T-helper 2 cell treated with Interferon-gamma antibody and Interleukin-4, amounts not matched to agents 5 μg/mL and 100 μg/mL, for 36 hours (primary cell): ENCODE measurements around the gene ERCC6L2.

Experiments
- DNase-seq: peaks from one replicate; pipeline ENCODE4 v3.0.0; 2021; ENCODE audit warnings: low spot score
- H3K27ac Mint-ChIP-seq: one replicate; pipeline ENCODE4 v1.8.0; 2021; ENCODE audit warnings: mild to moderate bottlenecking, mixed read lengths
- H3K27me3 Mint-ChIP-seq: one replicate; pipeline ENCODE4 v1.8.0; 2021; ENCODE audit warnings: low read depth, mixed read lengths
- H3K36me3 Mint-ChIP-seq: one replicate; pipeline ENCODE4 v1.8.0; 2021; ENCODE audit warnings: low read depth, mixed read lengths
- H3K4me1 Mint-ChIP-seq: one replicate; pipeline ENCODE4 v1.8.0; 2021; ENCODE audit warnings: low read depth, mixed read lengths
- H3K4me3 Mint-ChIP-seq: one replicate; pipeline ENCODE4 v1.8.0; 2022; ENCODE audit warnings: mild to moderate bottlenecking, moderate library complexity, mixed read lengths
- H3K9me3 Mint-ChIP-seq: one replicate; pipeline ENCODE4 v1.8.0; 2021; ENCODE audit warnings: mixed read lengths

The ERCC6L2 gene

GRCh38 chr9:95989297-95989696 is 113.8 kb downstream of the ERCC6L2 start:
- no peak for DNase-seq
- H3K9me3 Mint-ChIP-seq = peaks cover 14% of the 10 kb centered on the region
- H3K27ac Mint-ChIP-seq = no peak overlapping the region
- H3K27me3 Mint-ChIP-seq = no peaks in the 10 kb centered on the region
- peaks cover 45% of the 10 kb centered on the region for H3K36me3 Mint-ChIP-seq
- H3K4me1 Mint-ChIP-seq = no peaks in the 10 kb centered on the region
- H3K4me3 Mint-ChIP-seq = no peak overlapping the region

- H3K9me3 Mint-ChIP-seq = peaks cover 14% of the 10 kb centered on the region
- no peak overlapping the region for H3K4me3 Mint-ChIP-seq
- H3K27me3 Mint-ChIP-seq = no peaks in the 10 kb centered on the region
- no peak overlapping the region for H3K27ac Mint-ChIP-seq
- H3K4me1 Mint-ChIP-seq = peaks cover 10% of the 10 kb centered on the region
- H3K36me3 Mint-ChIP-seq = peaks cover 38% of the 10 kb centered on the region
- DNase-seq = no peak
Measured at GRCh38 chr9:95991326-95991725, 115.8 kb downstream of the ERCC6L2 start.

- no peak for DNase-seq
- Mint-ChIP-seq H3K4me1 (peaks cover 10% of the 10 kb centered on the region), H3K4me3 (no peak overlapping the region), H3K9me3 (peaks cover 4% of the 10 kb centered on the region), H3K27ac (no peak overlapping the region), H3K27me3 (no peaks in the 10 kb centered on the region), H3K36me3 (peaks cover 32% of the 10 kb centered on the region)
Measured at GRCh38 chr9:95992536-95992935, 117.0 kb downstream of the ERCC6L2 start.

- H3K27me3 Mint-ChIP-seq = no peaks in the 10 kb centered on the region
- no peak overlapping the region for H3K27ac Mint-ChIP-seq
- H3K4me3 Mint-ChIP-seq = no peak overlapping the region
- H3K4me1 Mint-ChIP-seq = peaks cover 10% of the 10 kb centered on the region
- H3K36me3 Mint-ChIP-seq = peaks cover 28% of the 10 kb centered on the region
- H3K9me3 Mint-ChIP-seq = peaks cover under 1% of the 10 kb centered on the region
- DNase-seq = no peak
Measured at GRCh38 chr9:95993337-95993736, 117.8 kb downstream of the ERCC6L2 start.

GRCh38 chr9:95999390-95999789 is 123.9 kb downstream of the ERCC6L2 start:
- Mint-ChIP-seq H3K4me1 (peaks cover 10% of the 10 kb centered on the region), H3K4me3 (no peak overlapping the region), H3K36me3 (peaks cover 39% of the 10 kb centered on the region), H3K9me3 (peaks cover 16% of the 10 kb centered on the region), H3K27ac (no peak overlapping the region), H3K27me3 (no peaks in the 10 kb centered on the region)
- no peak for DNase-seq

- H3K27ac Mint-ChIP-seq = no peak overlapping the region
- H3K27me3 Mint-ChIP-seq = no peaks in the 10 kb centered on the region
- H3K36me3 Mint-ChIP-seq = peaks cover 30% of the 10 kb centered on the region
- peaks cover 16% of the 10 kb centered on the region for H3K9me3 Mint-ChIP-seq
- no peak overlapping the region for H3K4me3 Mint-ChIP-seq
- DNase-seq = no peak
- H3K4me1 Mint-ChIP-seq = peaks cover 14% of the 10 kb centered on the region
Measured at GRCh38 chr9:96004379-96004778, 128.9 kb downstream of the ERCC6L2 start.

- Mint-ChIP-seq H3K27me3 (no peaks in the 10 kb centered on the region), H3K27ac (no peak overlapping the region), H3K4me1 (peaks cover 31% of the 10 kb centered on the region), H3K36me3 (peaks cover 32% of the 10 kb centered on the region), H3K9me3 (peaks cover 18% of the 10 kb centered on the region), H3K4me3 (no peak overlapping the region)
- DNase-seq = no peak
Measured at GRCh38 chr9:96006296-96006879, 130.9 kb downstream of the ERCC6L2 start.

- H3K27me3 Mint-ChIP-seq = no peaks in the 10 kb centered on the region
- no peak for DNase-seq
- peaks cover 35% of the 10 kb centered on the region for H3K36me3 Mint-ChIP-seq
- no peak overlapping the region for H3K4me3 Mint-ChIP-seq
- H3K4me1 Mint-ChIP-seq = peaks cover 35% of the 10 kb centered on the region
- H3K27ac Mint-ChIP-seq = no peak overlapping the region
- peaks cover 20% of the 10 kb centered on the region for H3K9me3 Mint-ChIP-seq
Measured at GRCh38 chr9:96006961-96007360, 131.5 kb downstream of the ERCC6L2 start.

GRCh38 chr9:96008502-96009222 is 133.2 kb downstream of the ERCC6L2 start:
- H3K4me3 Mint-ChIP-seq = peak overlapping the region; percentile 71

GRCh38 chr9:96009223-96009602 is 133.7 kb downstream of the ERCC6L2 start:
- Mint-ChIP-seq H3K27ac (peak overlapping the region; percentile 99), H3K4me3 (peak overlapping the region; percentile 71), H3K9me3 (peaks cover 5% of the 10 kb centered on the region), H3K27me3 (no peaks in the 10 kb centered on the region), H3K36me3 (peaks cover 33% of the 10 kb centered on the region), H3K4me1 (peaks cover 49% of the 10 kb centered on the region)
- no peak for DNase-seq

More at GRCh38 chr9:96008502-96009222, 133.2 kb downstream of the ERCC6L2 start:
- H3K4me1 Mint-ChIP-seq = peaks cover 44% of the 10 kb centered on the region
- peaks cover 5% of the 10 kb centered on the region for H3K9me3 Mint-ChIP-seq
- no peak for DNase-seq
- H3K27ac Mint-ChIP-seq = peak overlapping the region; percentile 99
- H3K36me3 Mint-ChIP-seq = peaks cover 32% of the 10 kb centered on the region
- no peaks in the 10 kb centered on the region for H3K27me3 Mint-ChIP-seq

- Mint-ChIP-seq H3K27ac (peak overlapping the region; percentile 99), H3K27me3 (no peaks in the 10 kb centered on the region), H3K4me3 (peak overlapping the region; percentile 71), H3K4me1 (peaks cover 54% of the 10 kb centered on the region), H3K36me3 (peaks cover 34% of the 10 kb centered on the region), H3K9me3 (peaks cover 5% of the 10 kb centered on the region)
- peak; percentile 66 for DNase-seq
Measured at GRCh38 chr9:96009690-96010472, 134.4 kb downstream of the ERCC6L2 start.

- Mint-ChIP-seq H3K27ac (peak overlapping the region; percentile 97), H3K4me3 (peak overlapping the region; percentile 75), H3K36me3 (peaks cover 30% of the 10 kb centered on the region), H3K27me3 (no peaks in the 10 kb centered on the region), H3K9me3 (peaks cover 5% of the 10 kb centered on the region), H3K4me1 (peaks cover 73% of the 10 kb centered on the region)
- DNase-seq = no peak
Measured at GRCh38 chr9:96014078-96014477, 138.6 kb downstream of the ERCC6L2 start.

- peak overlapping the region; percentile 63 for H3K4me3 Mint-ChIP-seq
- H3K27ac Mint-ChIP-seq = peak overlapping the region; percentile 97
- H3K4me1 Mint-ChIP-seq = peaks cover 66% of the 10 kb centered on the region
- peaks cover 28% of the 10 kb centered on the region for H3K36me3 Mint-ChIP-seq
- DNase-seq = peak; percentile 74
- H3K9me3 Mint-ChIP-seq = peaks cover 5% of the 10 kb centered on the region
- H3K27me3 Mint-ChIP-seq = no peaks in the 10 kb centered on the region
Measured at GRCh38 chr9:96015876-96016686, 140.6 kb downstream of the ERCC6L2 start.
